IMR-90 (cell line): ENCODE data around the gene RGS10. TPM values are rescaled to one million over a fixed set of nuclear protein-coding genes. Genes with fewer than 3 reads are reported as not detected.

Experiments used
- ATAC-seq: fragments of 200-7000 bp; cut with Tn5 transposase; 2 replicates; pipeline ENCODE4 v1.9.1; 2020; ENCODE audit warnings: low read depth, mild to moderate bottlenecking, moderate library complexity
- BruUV-seq: library from RNA; stranded (reverse); fragments of 400-500 nt; replicated peaks from 2 replicates; lab custom pipeline; 2021; lab: Mats Ljungman, UMichigan
- CTCF ChIA-PET: fragments of 300-600 bp; formaldehyde crosslinking; extraction: SDS; loops from one replicate; lab custom pipeline; 2021; ENCODE audit warnings: antibody characterized with exemption; lab: Yijun Ruan, JAX
- POLR2A ChIA-PET: fragments of 300-600 bp; sonication (Branson Sonifier 250); formaldehyde crosslinking; loops from one replicate; lab custom pipeline; 2022; ENCODE audit warnings: antibody characterized with exemption; ENCODE audit not compliant: unreplicated experiment; lab: Charles Lee
- DNase-seq: peaks from one replicate; pipeline ENCODE4 v3.0.0; 2013
- H2AFZ ChIP-seq: replicated peaks from 2 replicates; pipeline ENCODE3; 2013; ENCODE audit warnings: low read length, mild to moderate bottlenecking; ENCODE audit not compliant: poor library complexity
- H2AK5ac ChIP-seq: 2 replicates; pipeline ENCODE4 v1.6.1; 2013; ENCODE audit warnings: low read depth, low read length, inconsistent platforms
- H2AK9ac ChIP-seq: replicated peaks from 2 replicates; pipeline ENCODE3; 2013; ENCODE audit warnings: mild to moderate bottlenecking, low read depth, low read length, moderate library complexity; ENCODE audit not compliant: poor library complexity
- H2BK120ac ChIP-seq: 2 replicates; pipeline ENCODE4 v1.6.1; 2013; ENCODE audit warnings: low read depth, low read length, inconsistent platforms
- H2BK15ac ChIP-seq: 3 replicates; pipeline ENCODE4 v1.6.1; 2013; ENCODE audit warnings: low read depth, low read length, inconsistent platforms
- H2BK20ac ChIP-seq: 2 replicates; pipeline ENCODE4 v1.6.1; 2013; ENCODE audit warnings: low read depth, mild to moderate bottlenecking, inconsistent platforms, low read length, moderate library complexity
- H2BK5ac ChIP-seq: 2 replicates; pipeline ENCODE4 v1.6.1; 2013; ENCODE audit warnings: mild to moderate bottlenecking, low read depth, low read length, inconsistent platforms; ENCODE audit not compliant: poor library complexity, severe bottlenecking
- H3K14ac ChIP-seq: replicated peaks from 2 replicates; pipeline ENCODE4 v1.6.1; 2013; ENCODE audit warnings: low read depth, low read length, inconsistent platforms
- H3K18ac ChIP-seq: 2 replicates; pipeline ENCODE4 v1.6.1; 2013; ENCODE audit warnings: low read depth, low read length, control low read depth
- H3K23ac ChIP-seq: 2 replicates; pipeline ENCODE4 v1.6.1; 2013; ENCODE audit warnings: low read depth, low read length, inconsistent platforms
- H3K27ac ChIP-seq: 2 replicates; pipeline ENCODE4 v1.5.1; 2013; ENCODE audit warnings: mild to moderate bottlenecking, control low read depth, low read length; ENCODE audit not compliant: insufficient read depth
- H3K27me3 ChIP-seq: 2 replicates; pipeline ENCODE4 v1.6.1; 2013; ENCODE audit warnings: low read length; ENCODE audit not compliant: control insufficient read depth, insufficient read depth
- H3K36me3 ChIP-seq: 2 replicates; pipeline ENCODE4 v1.6.1; 2013; ENCODE audit warnings: low read length, mixed read lengths; ENCODE audit not compliant: control insufficient read depth, insufficient read depth
- H3K4ac ChIP-seq: 2 replicates; pipeline ENCODE4 v1.6.1; 2013; ENCODE audit warnings: low read depth, low read length, inconsistent platforms
- H3K4me1 ChIP-seq: 2 replicates; pipeline ENCODE4 v1.6.1; 2013; ENCODE audit warnings: low read length, mixed read lengths; ENCODE audit not compliant: control insufficient read depth, insufficient read depth
- H3K4me2 ChIP-seq: 2 replicates; pipeline ENCODE4 v1.6.1; 2013; ENCODE audit warnings: low read depth, mild to moderate bottlenecking, control low read depth, low read length, moderate library complexity
- H3K4me3 ChIP-seq: 2 replicates; pipeline ENCODE4 v1.5.1; 2013; ENCODE audit warnings: low read depth, mild to moderate bottlenecking, control low read depth, low read length, moderate library complexity; ENCODE audit not compliant: insufficient read depth
- H3K56ac ChIP-seq: 2 replicates; pipeline ENCODE4 v1.6.1; 2013; ENCODE audit warnings: low read length, inconsistent platforms; ENCODE audit not compliant: insufficient read depth; ENCODE audit errors: extremely low read depth
- H3K79me1 ChIP-seq, 2 experiments: 2 replicates each; pipeline ENCODE4 v1.6.1; 2013; ENCODE audit warnings: low read length in 2 of 2, inconsistent platforms in 1 of 2, low read depth in 1 of 2
- H3K9ac ChIP-seq: 2 replicates; pipeline ENCODE4 v1.6.1; 2013; ENCODE audit warnings: low read depth, low read length, control low read depth
- H3K9me1 ChIP-seq: 2 replicates; pipeline ENCODE4 v1.6.1; 2013; ENCODE audit warnings: low read length, inconsistent platforms; ENCODE audit not compliant: insufficient read depth
- H3K9me3 ChIP-seq: 2 replicates; pipeline ENCODE4 v1.6.1; 2013; ENCODE audit warnings: low read length; ENCODE audit not compliant: control insufficient read depth, insufficient read depth
- H4K20me1 ChIP-seq: 2 replicates; pipeline ENCODE4 v1.6.1; 2013; ENCODE audit warnings: low read length, inconsistent platforms; ENCODE audit not compliant: insufficient read depth
- H4K5ac ChIP-seq: 2 replicates; pipeline ENCODE4 v1.6.1; 2013; ENCODE audit warnings: mild to moderate bottlenecking, low read depth, low read length, control low read depth
- H4K8ac ChIP-seq, 2 experiments: 2 replicates each; pipeline ENCODE4 v1.6.1; 2013; ENCODE audit warnings: low read depth in 2 of 2, low read length in 2 of 2, control low read depth in 1 of 2, inconsistent platforms in 1 of 2
- H4K91ac ChIP-seq: 2 replicates; pipeline ENCODE4 v1.6.1; 2013; ENCODE audit warnings: low read depth, low read length, inconsistent platforms; ENCODE audit not compliant: insufficient read depth
- MAFK ChIP-seq: IDR thresholded peaks from 2 replicates; pipeline ENCODE4 v1.6.1; 2012; ENCODE audit warnings: low read depth, low read length, improper control_type of control experiment
- MAZ ChIP-seq: IDR thresholded peaks from 2 replicates; pipeline ENCODE4 v1.6.1; 2012; ENCODE audit warnings: low read depth, mild to moderate bottlenecking, low read length, improper control_type of control experiment, moderate library complexity, borderline replicate concordance
- MXI1 ChIP-seq: IDR thresholded peaks from 2 replicates; pipeline ENCODE4 v1.6.1; 2012; ENCODE audit warnings: low read depth, mild to moderate bottlenecking, low read length, moderate library complexity, borderline replicate concordance
- NFE2L2 ChIP-seq: fragments of 150-350 bp; IDR thresholded peaks from 2 replicates; pipeline ENCODE4 v1.6.1; 2016; ENCODE audit warnings: low read depth, mild to moderate bottlenecking, low read length
- POLR2A ChIP-seq: IDR thresholded peaks from 2 replicates; pipeline ENCODE4 v1.6.1; 2012; ENCODE audit warnings: mild to moderate bottlenecking, low read depth, low read length
- RFX5 ChIP-seq: IDR thresholded peaks from 2 replicates; pipeline ENCODE4 v1.8.0; 2012; ENCODE audit warnings: low read depth, mild to moderate bottlenecking, low read length, moderate library complexity
- WGBS, 2 experiments: methylation state at CpG; one replicate each; pipeline versions ENCODE4 v1.1.5 to v1.1.7; 2013; ENCODE audit warnings: missing lambda C conversion rate in 2 of 2; ENCODE audit not compliant: insufficient read length in 1 of 2; ENCODE audit errors: extremely low coverage in 2 of 2; 5-methylcytosine and 5-hydroxymethylcytosine counted together
- dilution Hi-C: fragments of 300-500 bp; cut with HindIII; formaldehyde crosslinking; loops from one replicate; pipeline ENCODE4 v1.14.3; 2018; ENCODE audit warnings: low sequenced_read_pairs; ENCODE audit not compliant: unreplicated experiment
- in situ Hi-C: fragments of 300-500 bp; cut with MboI; formaldehyde crosslinking; loops from 3 replicates; pipeline ENCODE4 v1.14.3; 2019; ENCODE audit warnings: low sequenced_read_pairs, inconsistent platforms, mixed read lengths
- intact Hi-C: fragments of 100-400 bp; cut with micrococcal nuclease; formaldehyde crosslinking; loops from 2 replicates; pipeline ENCODE4 v1.10.0; 2022
- polyA plus RNA-seq, 3 experiments: library from polyadenylated mRNA; depleted of rRNA; stranded (reverse); fragments of >200 nt; gene quantifications; 2 replicates each; pipeline ENCODE4 v1.2.3, GENCODE V29; 2012; ENCODE audit warnings: low replicate concordance in 1 of 3
- total RNA-seq: library from RNA; depleted of rRNA; stranded (reverse); fragments of >200 nt; gene quantifications from 2 replicates; pipeline ENCODE4 v1.2.3, GENCODE V29; 2012

The RGS10 gene
- total and polyA plus RNA-seq, 2 of the 4 experiments (the other 2 are of a cell fraction) = 35.3 to 89.7 TPM

GRCh38 chr10:119461380-119461779 is 81.1 kb downstream of the RGS10 start:
- no TSS peak for BruUV-seq
- WGBS, 2 experiments = 100% methylated on average over 1 of the region's 3 CpGs; no CpG with 5 or more reads in 1 of the 2 experiments
- no peak for DNase-seq
- Histone ChIP-seq H4K20me1 (no peaks in the 10 kb centered on the region), H3K4me1 (no peaks in the 10 kb centered on the region), H2AK5ac (no peak overlapping the region), H3K79me1 (no peaks in the 10 kb centered on the region), H3K4me3 (no peak overlapping the region), H2AK9ac (peak overlapping the region; percentile 75), H3K4me2 (no peak overlapping the region), H2BK5ac (no peak overlapping the region), H2BK120ac (no peak overlapping the region), H3K36me3 (peaks cover 25% of the 10 kb centered on the region), H3K18ac (no peak overlapping the region), H3K27ac (no peak overlapping the region), H3K9me1 (no peaks in the 10 kb centered on the region; the same call in 1 of the 2 replicates), H2AFZ (no peak overlapping the region), H4K5ac (no peak overlapping the region), H2BK15ac (no peak overlapping the region), H3K23ac (no peak overlapping the region), H3K9ac (no peak overlapping the region), H3K56ac (no peak overlapping the region), H3K14ac (no peak overlapping the region), H2BK20ac (no peak overlapping the region), H4K91ac (no peak overlapping the region), H3K9me3 (peaks cover 3% of the 10 kb centered on the region; the same call in 1 of the 2 replicates), H3K27me3 (peaks cover 9% of the 10 kb centered on the region), H3K4ac (no peak overlapping the region), H4K8ac (no peak overlapping the region)
- peak; percentile 27 for ATAC-seq
- ChIA-PET CTCF (no interaction called here), POLR2A (no interaction called here)
- in situ Hi-C loops (no loop called here), dilution Hi-C loops (no loop called here), intact Hi-C loops (no loop called here)
- TF ChIP-seq MAZ (no peak), RFX5 (no peak), NFE2L2 (no peak), MAFK (no peak), MXI1 (no peak), POLR2A (no peak)
